ENCODE measurements around the gene ZNF853. TPM values are rescaled to one million over a fixed set of nuclear protein-coding genes. Genes with fewer than 3 reads are reported as not detected.
"Not testable (repeated sequence)": the region's sequence is repeated elsewhere in the genome, so short reads cannot be mapped to it uniquely, and the experiment has no call there.

The ZNF853 gene
- total and polyA plus RNA-seq, 10 of the 15 experiments (the other 5 are each of a cell fraction or from before 2014, with no cell fraction given), result 0.04 to 0.26 (median 0.05) TPM; not detected in 4

- intact Hi-C loops (cut with micrococcal nuclease; ENCODE audit: unreplicated experiment), result loop anchor here (5.0 kb wide), 1 partner anchor 60 kb away; the partner anchor contains the start of gene ZNF316
- in situ Hi-C loops (cut with MboI); BruUV-seq (replicated peaks); RAD21 ChIA-PET (ENCODE audit: unreplicated experiment); H3K79me2 ChIP-seq (ENCODE audit: control insufficient read depth, insufficient read depth, low read length); DNase-seq (ENCODE audit: low read depth, low spot score); ATAC-seq; H4K20me1 ChIP-seq (ENCODE audit: control insufficient read depth, insufficient read depth); H3K36me3 ChIP-seq (ENCODE audit: control insufficient read depth in 2 of 2, insufficient read depth in 2 of 2, low read length in 1 of 2); H3K9me3 ChIP-seq (replicated peaks; ENCODE audit: control insufficient read depth, insufficient read depth, low read length); FAIRE-seq; H3K27me3 ChIP-seq (replicated peaks in 1 of 2; ENCODE audit: control insufficient read depth in 2 of 2, insufficient read depth in 2 of 2, low read length in 1 of 2): not testable (repeated sequence)
- WGBS (ENCODE audit: insufficient coverage, insufficient replicate concordance, low lambda C conversion rate, missing lambda C conversion rate), result 7% methylated on average over 13 of the region's 14 CpGs
- Histone ChIP-seq H3K4me1 (ENCODE audit: control insufficient read depth, insufficient read depth, low read length) (peaks cover 27% of the 10 kb centered on the region), H3K27ac (ENCODE audit: control insufficient read depth, insufficient read depth) (peak overlapping the region; percentile 75), H3K9ac (ENCODE audit: control insufficient read depth, insufficient read depth, low read length) (peak overlapping the region; percentile 89; the same call in 1 of the 2 replicates), H3K4me3 (peak overlapping the region; percentile 98), H2AFZ (ENCODE audit: control insufficient read depth, low read depth, low read length) (peak overlapping the region; percentile 64), H3K4me2 (ENCODE audit: control insufficient read depth, insufficient read depth) (peak overlapping the region; percentile 57; the same call in 1 of the 2 replicates)
- 0 out of 4 replicates have a peak, but pooled peaks of 1 of the 2 experiments have one; percentile 8 for TF ChIP-seq SRF (IDR thresholded peaks at IDR 0.05; ENCODE audit: low read depth in 2 of 2, low read length in 2 of 2)
- peak; percentile 73; the same call in 1 of the 2 replicates for TF ChIP-seq ZBTB11 (CRISPR knock-in tag; IDR thresholded peaks at IDR 0.05)
- ChIA-PET POLR2A (interaction anchor here (0.6 to 1.1 kb wide), 2 partner anchors 97 to 326 kb away, joined by 3 read pairs; no protein-coding TSS in a partner anchor), SMC1A (ENCODE audit: uncharacterized antibody, unreplicated experiment) (interaction anchor here (0.8 to 2.0 kb wide), 2 partner anchors 14 to 333 kb away, joined by 3 to 7 read pairs; no protein-coding TSS in a partner anchor), CTCF (interaction anchor here (3.4 to 5.1 kb wide), 2 partner anchors 14 to 61 kb away, joined by 13 to 38 read pairs; partner anchors contain the start of gene INTS15)
Observed at GRCh38 chr7:6576867-6577368, 38.5 kb upstream of the ZNF853 start.
